Measurements from ENCODE around the gene FRRS1L.

Gene FRRS1L

GRCh38 chr9:109100543-109101201 is 66.4 kb downstream of the FRRS1L start:
- DNase-seq, result no peak

GRCh38 chr9:109098960-109099308 is 68.1 kb downstream of the FRRS1L start:
- no peak for DNase-seq

- no peak for DNase-seq
These were observed 68.7 kb downstream of the FRRS1L start for GRCh38 chr9:109098171-109098959.

GRCh38 chr9:109097146-109097545 is 69.9 kb downstream of the FRRS1L start:
- no peak for DNase-seq

GRCh38 chr9:109095321-109095720 is 71.7 kb downstream of the FRRS1L start:
- no peak for DNase-seq

- no peak for DNase-seq
These were observed 72.8 kb downstream of the FRRS1L start for GRCh38 chr9:109094268-109094667.

GRCh38 chr9:109092587-109092986 is 74.5 kb downstream of the FRRS1L start:
- DNase-seq, result no peak

GRCh38 chr9:109092051-109092580 is 74.9 kb downstream of the FRRS1L start:
- DNase-seq, result no peak

GRCh38 chr9:109088221-109088620 is 78.8 kb downstream of the FRRS1L start:
- DNase-seq, result no peak

- DNase-seq, result no peak
These were observed 79.3 kb downstream of the FRRS1L start for GRCh38 chr9:109087795-109088194.

GRCh38 chr9:109086221-109086620 is 80.8 kb downstream of the FRRS1L start:
- DNase-seq, result no peak

GRCh38 chr9:109085510-109085909 is 81.5 kb downstream of the FRRS1L start:
- DNase-seq, result no peak

- DNase-seq, result no peak
These were observed 83.1 kb downstream of the FRRS1L start for GRCh38 chr9:109083813-109084405.

- no peak for DNase-seq
These were observed 83.9 kb downstream of the FRRS1L start for GRCh38 chr9:109083141-109083540.

GRCh38 chr9:109082091-109082620 is 84.9 kb downstream of the FRRS1L start:
- DNase-seq, result no peak
